Lower lobe of right lung (tissue), 2 donors: ENCODE data around the gene COL1A2. TPM values are rescaled to one million over a fixed set of nuclear protein-coding genes. Genes with fewer than 3 reads are reported as not detected.

Experiments
- ATAC-seq, 2 donors: fragments of 200-7000 bp; cut with Tn5 transposase; one replicate each; pipeline ENCODE4 v1.9.1; 2020 to 2022; ENCODE audit warnings: mild to moderate bottlenecking in 2 of 2, moderate library complexity in 2 of 2
- DNase-seq: peaks from one replicate; pipeline ENCODE4 v3.0.0-alpha.2; 2020
- H3K27ac ChIP-seq: fragments of 200-600 bp; one replicate; pipeline ENCODE4 v1.8.0; 2022
- H3K27me3 ChIP-seq: fragments of 200-600 bp; one replicate; pipeline ENCODE4 v1.8.0; 2022; ENCODE audit warnings: low read depth
- H3K36me3 ChIP-seq: fragments of 200-600 bp; one replicate; pipeline ENCODE4 v1.8.0; 2022; ENCODE audit warnings: mild to moderate bottlenecking
- H3K4me1 ChIP-seq: fragments of 200-600 bp; one replicate; pipeline ENCODE4 v1.8.0; 2022
- H3K4me3 ChIP-seq: fragments of 200-600 bp; one replicate; pipeline ENCODE4 v1.8.0; 2022; ENCODE audit warnings: mild to moderate bottlenecking
- H3K9me3 ChIP-seq: fragments of 200-600 bp; one replicate; pipeline ENCODE4 v1.8.0; 2022
- CTCF ChIP-seq: fragments of 200-600 bp; IDR thresholded peaks from one replicate; pipeline ENCODE4 v1.8.0; 2022; ENCODE audit warnings: antibody characterized with exemption, mild to moderate bottlenecking
- intact Hi-C: fragments of 100-400 bp; cut with DNase I; formaldehyde crosslinking; loops from one replicate; pipeline ENCODE4 v1.11.0; 2022
- total RNA-seq: library from RNA; stranded (reverse); fragmentation: NEBNext Ultra II Directional; extraction: Animal tissue kit (Norgen Biotek cat#: 25700); gene quantifications from one replicate; pipeline ENCODE4 v1.2.1, GENCODE V29; 2021
- donor health status: DM: no; HTN: yes; CAD: no; lungs with severe emphysema.

COL1A2 gene
- total RNA-seq, 1 donor from 2014 or later: 252 TPM

GRCh38 chr7:94400643-94401427 is 6.1 kb downstream of the COL1A2 start:
- intact Hi-C loops: no loop called here
- ATAC-seq (no peak), DNase-seq (no peak)
- H3K9me3 ChIP-seq: no peaks in the 10 kb centered on the region
- no peaks in the 10 kb centered on the region for H3K4me1 ChIP-seq
- no peaks in the 10 kb centered on the region for H3K27me3 ChIP-seq
- H3K27ac ChIP-seq: no peak overlapping the region
- TF ChIP-seq CTCF: no peak
- no peak overlapping the region for H3K4me3 ChIP-seq
- H3K36me3 ChIP-seq: peaks cover 31% of the 10 kb centered on the region

GRCh38 chr7:94401428-94401814 is 6.7 kb downstream of the COL1A2 start:
- H3K27me3 ChIP-seq: no peaks in the 10 kb centered on the region
- no peak for ATAC-seq
- peaks cover 36% of the 10 kb centered on the region for H3K36me3 ChIP-seq
- no peak for TF ChIP-seq CTCF
- H3K27ac ChIP-seq: no peak overlapping the region
- no peaks in the 10 kb centered on the region for H3K4me1 ChIP-seq
- DNase-seq: no peak
- no peak overlapping the region for H3K4me3 ChIP-seq
- no peaks in the 10 kb centered on the region for H3K9me3 ChIP-seq
- intact Hi-C loops: no loop called here

- intact Hi-C loops: no loop called here
- Histone ChIP-seq H3K4me1 (peaks cover 4% of the 10 kb centered on the region), H3K36me3 (peaks cover 37% of the 10 kb centered on the region), H3K27me3 (no peaks in the 10 kb centered on the region), H3K4me3 (no peak overlapping the region), H3K9me3 (no peaks in the 10 kb centered on the region), H3K27ac (no peak overlapping the region)
- no peak for TF ChIP-seq CTCF
- DNase-seq: no peak
- ATAC-seq: no peak
Observed at GRCh38 chr7:94403546-94403945, 8.9 kb downstream of the COL1A2 start.

- Histone ChIP-seq H3K4me3 (no peak overlapping the region), H3K36me3 (peaks cover 50% of the 10 kb centered on the region), H3K4me1 (peaks cover 4% of the 10 kb centered on the region), H3K27ac (no peak overlapping the region), H3K27me3 (no peaks in the 10 kb centered on the region), H3K9me3 (no peaks in the 10 kb centered on the region)
- intact Hi-C loops: no loop called here
- ATAC-seq: no peak
- no peak for DNase-seq
- no peak for TF ChIP-seq CTCF
Observed at GRCh38 chr7:94405506-94405905, 10.8 kb downstream of the COL1A2 start.

GRCh38 chr7:94406696-94407095 is 12.0 kb downstream of the COL1A2 start:
- TF ChIP-seq CTCF: no peak
- ATAC-seq: no peak

More at GRCh38 chr7:94406696-94407095, 12.0 kb downstream of the COL1A2 start:
- Histone ChIP-seq H3K4me1 (peaks cover 4% of the 10 kb centered on the region), H3K4me3 (no peak overlapping the region), H3K36me3 (peaks cover 58% of the 10 kb centered on the region), H3K9me3 (no peaks in the 10 kb centered on the region), H3K27me3 (no peaks in the 10 kb centered on the region), H3K27ac (no peak overlapping the region)
- no peak for DNase-seq
- intact Hi-C loops: no loop called here
